OCI-LY3 (cell line): ENCODE measurements around the gene SLC37A1.

ENCODE experiments used
- CTCF ChIP-seq: fragments of 200-600, 300-600 bp; sonication (generic); IDR thresholded peaks from 2 replicates; pipeline ENCODE4 v1.5.1; 2014; ENCODE audit warnings: antibody characterized with exemption, low read length, low read depth
- EZH2phosphoT487 ChIP-seq: fragments of 200-600 bp; shearing (Covaris generic); IDR thresholded peaks from 2 replicates; pipeline ENCODE4 v1.6.1; 2018; ENCODE audit warnings: antibody characterized with exemption, mixed run types, low read depth

- TF ChIP-seq CTCF (no peak), EZH2phosphoT487 (no peak)
Measured at GRCh38 chr21:42491328-42491727, 22.3 kb upstream of the SLC37A1 start.
